Epithelial cell of esophagus (primary cell): Measurements from ENCODE around the gene PRG2.

Experiments used
- DNase-seq: peaks from one replicate; pipeline ENCODE4 v3.0.0; 2010; ENCODE audit warnings: low read depth
- H3K4me3 ChIP-seq: 2 replicates; pipeline ENCODE4 v1.5.1; 2011; ENCODE audit warnings: mild to moderate bottlenecking, low read length, control low read depth
- CTCF ChIP-seq: IDR thresholded peaks from 2 replicates; pipeline ENCODE4 v1.5.1; 2011; ENCODE audit warnings: low read depth, mild to moderate bottlenecking, low read length, control low read depth, inconsistent platforms; ENCODE audit not compliant: insufficient read depth; ENCODE audit errors: missing control alignments

Gene PRG2

GRCh38 chr11:57390535-57390934 is at the start of gene PRG2:
Gene PRG2 (minus strand): TSS chr11:57390650. CDS start chr11:57389944, 706 bp downstream.
- H3K4me3 ChIP-seq, result no peak within 1 kb of the TSS
- no peak for DNase-seq
- TF ChIP-seq CTCF, result no peak

- TF ChIP-seq CTCF, result no peak
- DNase-seq, result no peak
- H3K4me3 ChIP-seq, result no peak overlapping the region
Observed at GRCh38 chr11:57439786-57440185, 49.3 kb upstream of the PRG2 start.

- H3K4me3 ChIP-seq, result no peak overlapping the region
- no peak for DNase-seq
- TF ChIP-seq CTCF, result no peak
Observed at GRCh38 chr11:57438345-57439285, 48.2 kb upstream of the PRG2 start.

- TF ChIP-seq CTCF, result no peak
- H3K4me3 ChIP-seq, result no peak overlapping the region
- no peak for DNase-seq
Observed at GRCh38 chr11:57436031-57436430, 45.6 kb upstream of the PRG2 start.

- peak; percentile 96 for DNase-seq
- TF ChIP-seq CTCF, result no peak
- H3K4me3 ChIP-seq, result no peak overlapping the region
Observed at GRCh38 chr11:57434640-57435546, 44.4 kb upstream of the PRG2 start.

GRCh38 chr11:57432714-57433163 is 42.3 kb upstream of the PRG2 start:
- no peak for TF ChIP-seq CTCF
- DNase-seq, result peak; percentile 59
- H3K4me3 ChIP-seq, result no peak overlapping the region
